Mesendoderm (in vitro differentiated cells): ENCODE measurements around the gene LCORL.
A peak's percentile ranks its signal among the peaks of the same experiment; 100 is the strongest.

Experiments used
- DNase-seq: peaks from one replicate; pipeline ENCODE4 v3.0.0; 2013
- H2AK5ac ChIP-seq: 2 replicates; pipeline ENCODE4 v1.6.1; 2013; ENCODE audit warnings: low read length, inconsistent platforms
- H2BK120ac ChIP-seq: 2 replicates; pipeline ENCODE4 v1.6.1; 2013; ENCODE audit warnings: low read depth, mild to moderate bottlenecking, low read length, moderate library complexity, mixed read lengths
- H2BK15ac ChIP-seq: replicated peaks from 2 replicates; pipeline ENCODE4 v1.6.1; 2013; ENCODE audit warnings: low read depth, mild to moderate bottlenecking, moderate library complexity
- H2BK5ac ChIP-seq: 2 replicates; pipeline ENCODE4 v1.6.1; 2013; ENCODE audit warnings: low read length, inconsistent platforms
- H3K18ac ChIP-seq: 2 replicates; pipeline ENCODE4 v1.6.1; 2013; ENCODE audit warnings: mild to moderate bottlenecking, low read length, mixed read lengths
- H3K23ac ChIP-seq: one replicate; pipeline ENCODE4 v1.6.1; 2013; ENCODE audit warnings: low read length
- H3K27ac ChIP-seq: 2 replicates; pipeline ENCODE4 v1.5.1; 2013; ENCODE audit warnings: low read depth, mild to moderate bottlenecking, inconsistent platforms, low read length, moderate library complexity
- H3K27me3 ChIP-seq: 2 replicates; pipeline ENCODE4 v1.6.1; 2013; ENCODE audit warnings: low read length, control low read depth, mild to moderate bottlenecking, inconsistent platforms; ENCODE audit not compliant: insufficient read depth, poor library complexity
- H3K36me3 ChIP-seq: 2 replicates; pipeline ENCODE4 v1.6.1; 2013; ENCODE audit warnings: low read length, inconsistent platforms; ENCODE audit not compliant: control insufficient read depth, insufficient read depth
- H3K4ac ChIP-seq: one replicate; pipeline ENCODE4 v1.6.1; 2013; ENCODE audit warnings: low read depth, mild to moderate bottlenecking, low read length, moderate library complexity
- H3K4me1 ChIP-seq: 2 replicates; pipeline ENCODE4 v1.6.1; 2013; ENCODE audit warnings: low read depth, low read length, inconsistent platforms; ENCODE audit not compliant: control insufficient read depth
- H3K4me2 ChIP-seq: 2 replicates; pipeline ENCODE4 v1.6.1; 2013; ENCODE audit warnings: low read length
- H3K4me3 ChIP-seq: 2 replicates; pipeline ENCODE4 v1.5.1; 2013; ENCODE audit warnings: mild to moderate bottlenecking, low read length
- H3K56ac ChIP-seq: one replicate; pipeline ENCODE4 v1.6.1; 2013; ENCODE audit warnings: low read length
- H3K79me1 ChIP-seq: 2 replicates; pipeline ENCODE4 v1.6.1; 2013; ENCODE audit warnings: low read length, inconsistent platforms
- H3K79me2 ChIP-seq: 2 replicates; pipeline ENCODE4 v1.6.1; 2013; ENCODE audit warnings: mild to moderate bottlenecking, low read length; ENCODE audit not compliant: control insufficient read depth, insufficient read depth
- H3K9ac ChIP-seq: 2 replicates; pipeline ENCODE4 v1.6.1; 2013; ENCODE audit warnings: low read length, inconsistent platforms
- H4K5ac ChIP-seq: one replicate; pipeline ENCODE4 v1.6.1; 2013; ENCODE audit warnings: low read length
- H4K8ac ChIP-seq: one replicate; pipeline ENCODE4 v1.6.1; 2013; ENCODE audit warnings: low read depth, mild to moderate bottlenecking, control low read depth, low read length, moderate library complexity
- WGBS: extraction: QIAGEN DNeasy Blood & Tissue Kit; methylation state at CpG from one replicate; pipeline ENCODE4 v1.1.7; 2013; ENCODE audit warnings: low lambda C conversion rate, missing lambda C conversion rate; ENCODE audit not compliant: insufficient coverage; ENCODE audit errors: extremely low coverage; 5-methylcytosine and 5-hydroxymethylcytosine counted together

Gene LCORL

GRCh38 chr4:18020145-18020670 is 1.3 kb downstream of the LCORL start:
- H3K27me3 ChIP-seq: peaks cover 1% of the 10 kb centered on the region
- peaks cover 9% of the 10 kb centered on the region for H3K79me2 ChIP-seq
- no peak overlapping the region for H2AK5ac ChIP-seq
- H4K8ac ChIP-seq: no peak overlapping the region
- H3K56ac ChIP-seq: peak overlapping the region; percentile 80
- no peak overlapping the region for H3K18ac ChIP-seq
- no peak overlapping the region for H3K4ac ChIP-seq
- H3K23ac ChIP-seq: no peak overlapping the region
- peaks cover 6% of the 10 kb centered on the region for H3K79me1 ChIP-seq
- H3K4me1 ChIP-seq: no peaks in the 10 kb centered on the region
- H3K4me2 ChIP-seq: peak overlapping the region; percentile 82
- peak overlapping the region; percentile 60 for H3K9ac ChIP-seq
- 100% methylated on average over 3 of the region's 16 CpGs for WGBS
- H2BK120ac ChIP-seq: no peak overlapping the region
- no peak overlapping the region for H2BK5ac ChIP-seq
- no peak overlapping the region for H4K5ac ChIP-seq
- no peak overlapping the region for H2BK15ac ChIP-seq
- H3K27ac ChIP-seq: no peak overlapping the region
- DNase-seq: peak; percentile 16
- no peaks in the 10 kb centered on the region for H3K36me3 ChIP-seq
- H3K4me3 ChIP-seq: peak overlapping the region; percentile 42

- H4K5ac ChIP-seq: no peak overlapping the region
- no peak overlapping the region for H3K4me3 ChIP-seq
- H3K4me1 ChIP-seq: no peaks in the 10 kb centered on the region
- H3K4ac ChIP-seq: no peak overlapping the region
- H3K9ac ChIP-seq: no peak overlapping the region
- no peak overlapping the region for H3K4me2 ChIP-seq
- H3K27me3 ChIP-seq: no peaks in the 10 kb centered on the region
- DNase-seq: no peak
- H2AK5ac ChIP-seq: no peak overlapping the region
- H3K27ac ChIP-seq: no peak overlapping the region
- H3K18ac ChIP-seq: no peak overlapping the region
- H3K36me3 ChIP-seq: no peaks in the 10 kb centered on the region
- H2BK5ac ChIP-seq: no peak overlapping the region
- H2BK120ac ChIP-seq: no peak overlapping the region
- no CpG with 5 or more reads among the region's 1 CpG for WGBS
- H3K79me2 ChIP-seq: peaks cover 15% of the 10 kb centered on the region
- peaks cover 7% of the 10 kb centered on the region for H3K79me1 ChIP-seq
- H3K56ac ChIP-seq: no peak overlapping the region
- no peak overlapping the region for H2BK15ac ChIP-seq
- no peak overlapping the region for H3K23ac ChIP-seq
- H4K8ac ChIP-seq: no peak overlapping the region
Measured at GRCh38 chr4:18014269-18014668, 7.3 kb downstream of the LCORL start.

- H3K36me3 ChIP-seq: no peaks in the 10 kb centered on the region
- peaks cover 9% of the 10 kb centered on the region for H3K79me1 ChIP-seq
- H3K56ac ChIP-seq: no peak overlapping the region
- H4K5ac ChIP-seq: no peak overlapping the region
- no peak overlapping the region for H3K4me2 ChIP-seq
- H3K79me2 ChIP-seq: peaks cover 17% of the 10 kb centered on the region
- H3K4me1 ChIP-seq: no peaks in the 10 kb centered on the region
- no peak overlapping the region for H2BK5ac ChIP-seq
- no peak overlapping the region for H2BK120ac ChIP-seq
- H2BK15ac ChIP-seq: no peak overlapping the region
- DNase-seq: no peak
- no peak overlapping the region for H3K23ac ChIP-seq
- H4K8ac ChIP-seq: no peak overlapping the region
- no peak overlapping the region for H3K4ac ChIP-seq
- no peak overlapping the region for H3K18ac ChIP-seq
- no peak overlapping the region for H3K4me3 ChIP-seq
- 100% methylated on average over 1 of the region's 3 CpGs for WGBS
- no peak overlapping the region for H3K27ac ChIP-seq
- H3K9ac ChIP-seq: no peak overlapping the region
- H2AK5ac ChIP-seq: no peak overlapping the region
- no peaks in the 10 kb centered on the region for H3K27me3 ChIP-seq
Measured at GRCh38 chr4:18012807-18013462, 8.6 kb downstream of the LCORL start.

GRCh38 chr4:18012134-18012806 is 9.3 kb downstream of the LCORL start:
- DNase-seq: no peak
- H3K9ac ChIP-seq: no peak overlapping the region
- H3K4me1 ChIP-seq: no peaks in the 10 kb centered on the region
- no CpG with 5 or more reads among the region's 3 CpGs for WGBS
- H3K36me3 ChIP-seq: no peaks in the 10 kb centered on the region
- H3K4ac ChIP-seq: no peak overlapping the region
- no peak overlapping the region for H3K27ac ChIP-seq
- no peak overlapping the region for H3K4me3 ChIP-seq
- H3K56ac ChIP-seq: no peak overlapping the region
- H3K79me2 ChIP-seq: peaks cover 17% of the 10 kb centered on the region
- no peak overlapping the region for H2BK5ac ChIP-seq
- H4K5ac ChIP-seq: no peak overlapping the region
- H3K27me3 ChIP-seq: no peaks in the 10 kb centered on the region
- peaks cover 9% of the 10 kb centered on the region for H3K79me1 ChIP-seq
- H2AK5ac ChIP-seq: no peak overlapping the region
- no peak overlapping the region for H3K18ac ChIP-seq
- H3K4me2 ChIP-seq: no peak overlapping the region
- H3K23ac ChIP-seq: no peak overlapping the region
- H4K8ac ChIP-seq: no peak overlapping the region
- H2BK15ac ChIP-seq: no peak overlapping the region
- no peak overlapping the region for H2BK120ac ChIP-seq

- peaks cover 12% of the 10 kb centered on the region for H3K79me2 ChIP-seq
- H3K18ac ChIP-seq: no peak overlapping the region
- no peak for DNase-seq
- H4K5ac ChIP-seq: no peak overlapping the region
- no peak overlapping the region for H2BK120ac ChIP-seq
- no peak overlapping the region for H4K8ac ChIP-seq
- no peaks in the 10 kb centered on the region for H3K27me3 ChIP-seq
- H2AK5ac ChIP-seq: no peak overlapping the region
- peaks cover 9% of the 10 kb centered on the region for H3K79me1 ChIP-seq
- H3K4me2 ChIP-seq: no peak overlapping the region
- H2BK15ac ChIP-seq: no peak overlapping the region
- no peak overlapping the region for H3K4me3 ChIP-seq
- H3K4me1 ChIP-seq: no peaks in the 10 kb centered on the region
- H2BK5ac ChIP-seq: no peak overlapping the region
- no peak overlapping the region for H3K23ac ChIP-seq
- no peaks in the 10 kb centered on the region for H3K36me3 ChIP-seq
- no peak overlapping the region for H3K4ac ChIP-seq
- H3K27ac ChIP-seq: no peak overlapping the region
- H3K56ac ChIP-seq: no peak overlapping the region
- no peak overlapping the region for H3K9ac ChIP-seq
Measured at GRCh38 chr4:18007625-18008024, 13.9 kb downstream of the LCORL start.
